GM19372 (cell line): ENCODE results near the gene MLC1.
"Not testable (repeated sequence)": the region's sequence is repeated elsewhere in the genome, so short reads cannot be mapped to it uniquely, and the experiment has no call there.

Experiments
- ATAC-seq: cut with Tn5 transposase; IDR thresholded peaks from one replicate; pipeline ENCODE4 v1.9.1; 2021; ENCODE audit warnings: mild to moderate bottlenecking, low read depth, moderate library complexity; ENCODE audit not compliant: unreplicated experiment

Gene MLC1

GRCh38 chr22:50104141-50104544 lies 18.9 kb upstream of the MLC1 start:
- no peak for ATAC-seq

GRCh38 chr22:50102946-50103345 lies 17.7 kb upstream of the MLC1 start:
- ATAC-seq: no peak

- no peak for ATAC-seq
Observed at GRCh38 chr22:50101870-50102565, 16.8 kb upstream of the MLC1 start.

GRCh38 chr22:50098052-50098451 lies 12.8 kb upstream of the MLC1 start:
- ATAC-seq: no peak

- ATAC-seq: no peak
Observed at GRCh38 chr22:50092342-50092741, 7.1 kb upstream of the MLC1 start.

GRCh38 chr22:50091092-50091768 lies 6.0 kb upstream of the MLC1 start:
- ATAC-seq: no peak

GRCh38 chr22:50090412-50090714 lies 5.1 kb upstream of the MLC1 start:
- no peak for ATAC-seq

- no peak for ATAC-seq
Observed at GRCh38 chr22:50089682-50090411, 4.6 kb upstream of the MLC1 start, which contains the start of gene MOV10L1. Gene MOV10L1 (plus strand): TSS chr22:50090006. CDS start chr22:50090089, 83 bp downstream.

- ATAC-seq: no peak
Observed at GRCh38 chr22:50089231-50089630, 4.0 kb upstream of the MLC1 start.

GRCh38 chr22:50088096-50088495 lies 2.9 kb upstream of the MLC1 start:
- no peak for ATAC-seq

- no peak for ATAC-seq
Observed at GRCh38 chr22:50087646-50088045, 2.4 kb upstream of the MLC1 start.

GRCh38 chr22:50086975-50087374 lies 1.7 kb upstream of the MLC1 start:
- ATAC-seq: not testable (repeated sequence)

- ATAC-seq: no peak
Observed at GRCh38 chr22:50086526-50086925, 1.3 kb upstream of the MLC1 start.

- ATAC-seq: no peak
Observed at GRCh38 chr22:50084614-50085021, 608 bp downstream of the MLC1 start.

- no peak for ATAC-seq
Observed at GRCh38 chr22:50084080-50084477, 1.1 kb downstream of the MLC1 start.

- ATAC-seq: no peak
Observed at GRCh38 chr22:50083462-50084079, 1.7 kb downstream of the MLC1 start.

GRCh38 chr22:50082961-50083461 lies 2.2 kb downstream of the MLC1 start:
- no peak for ATAC-seq

GRCh38 chr22:50082197-50082715 lies 3.0 kb downstream of the MLC1 start:
- ATAC-seq: no peak

GRCh38 chr22:50081426-50082196 lies 3.6 kb downstream of the MLC1 start:
- no peak for ATAC-seq

- ATAC-seq: no peak
Observed at GRCh38 chr22:50080077-50080465, 5.2 kb downstream of the MLC1 start.
